Hematopoietic multipotent progenitor cell treated with erythropoietin and hydrocortisone succinate and interleukin-3 and kit ligand, for 15 days (in vitro differentiated cells): ENCODE results near the gene NFKBIZ.
"Not testable (repeated sequence)": the region's sequence is repeated elsewhere in the genome, so short reads cannot be mapped to it uniquely, and the experiment has no call there.

Experiments used
- DNase-seq: peaks from one replicate; pipeline ENCODE4 v3.0.0-alpha.2; 2015; ENCODE audit warnings: low spot score

Gene NFKBIZ

GRCh38 chr3:101851072-101851770, 1.9 kb downstream of the NFKBIZ start:
- no peak for DNase-seq

GRCh38 chr3:101851850-101852714, 2.8 kb downstream of the NFKBIZ start:
- no peak for DNase-seq

DNA sequence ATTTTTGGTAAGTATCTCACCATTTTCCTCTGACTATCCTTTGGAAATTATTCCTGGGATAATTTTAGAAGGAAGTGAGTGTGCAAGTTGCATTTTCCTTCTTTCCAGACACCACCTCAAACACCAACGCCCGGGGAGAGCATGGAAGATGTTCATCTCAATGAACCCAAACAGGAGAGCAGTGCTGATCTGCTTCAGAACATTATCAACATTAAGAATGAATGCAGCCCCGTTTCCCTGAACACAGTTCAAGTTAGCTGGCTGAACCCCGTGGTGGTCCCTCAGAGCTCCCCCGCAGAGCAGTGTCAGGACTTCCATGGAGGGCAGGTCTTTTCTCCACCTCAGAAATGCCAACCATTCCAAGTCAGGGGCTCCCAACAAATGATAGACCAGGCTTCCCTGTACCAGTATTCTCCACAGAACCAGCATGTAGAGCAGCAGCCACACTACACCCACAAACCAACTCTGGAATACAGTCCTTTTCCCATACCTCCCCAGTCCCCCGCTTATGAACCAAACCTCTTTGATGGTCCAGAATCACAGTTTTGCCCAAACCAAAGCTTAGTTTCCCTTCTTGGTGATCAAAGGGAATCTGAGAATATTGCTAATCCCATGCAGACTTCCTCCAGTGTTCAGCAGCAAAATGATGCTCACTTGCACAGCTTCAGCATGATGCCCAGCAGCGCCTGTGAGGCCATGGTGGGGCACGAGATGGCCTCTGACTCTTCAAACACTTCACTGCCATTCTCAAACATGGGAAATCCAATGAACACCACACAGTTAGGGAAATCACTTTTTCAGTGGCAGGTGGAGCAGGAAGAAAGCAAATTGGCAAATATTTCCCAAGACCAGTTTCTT, 3.9 kb downstream of the NFKBIZ start:
- DNase-seq: no peak

GRCh38 chr3:101853982-101854381, 4.7 kb downstream of the NFKBIZ start:
- DNase-seq: no peak

DNA sequence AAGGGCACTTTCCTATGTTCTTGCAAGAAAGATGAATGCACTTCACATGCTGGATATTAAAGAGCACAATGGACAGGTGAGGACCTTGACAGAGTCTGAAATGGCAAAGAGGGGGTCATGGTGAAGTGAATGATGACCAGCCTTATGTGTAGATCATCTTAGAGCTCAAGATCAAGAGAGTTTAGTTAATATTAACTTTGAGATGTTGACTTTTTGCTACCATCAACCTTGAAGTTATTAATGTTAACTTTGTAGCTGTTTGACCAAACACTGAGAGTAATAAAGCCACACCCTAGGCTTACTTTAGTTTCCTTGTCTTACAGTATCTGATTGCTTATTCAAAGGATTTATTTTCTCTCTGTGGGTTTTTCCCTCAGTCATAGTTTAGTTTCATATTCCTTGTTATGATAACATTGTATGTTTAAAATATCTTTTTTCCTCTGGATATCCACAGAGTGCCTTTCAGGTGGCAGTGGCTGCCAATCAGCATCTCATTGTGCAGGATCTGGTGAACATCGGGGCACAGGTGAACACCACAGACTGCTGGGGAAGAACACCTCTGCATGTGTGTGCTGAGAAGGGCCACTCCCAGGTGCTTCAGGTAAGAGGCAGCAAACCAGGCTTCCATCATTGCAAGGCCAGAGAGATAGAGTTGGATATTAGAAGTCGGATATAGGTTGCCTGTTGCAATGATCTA, 5.4 kb downstream of the NFKBIZ start:
- DNase-seq: no peak

DNA sequence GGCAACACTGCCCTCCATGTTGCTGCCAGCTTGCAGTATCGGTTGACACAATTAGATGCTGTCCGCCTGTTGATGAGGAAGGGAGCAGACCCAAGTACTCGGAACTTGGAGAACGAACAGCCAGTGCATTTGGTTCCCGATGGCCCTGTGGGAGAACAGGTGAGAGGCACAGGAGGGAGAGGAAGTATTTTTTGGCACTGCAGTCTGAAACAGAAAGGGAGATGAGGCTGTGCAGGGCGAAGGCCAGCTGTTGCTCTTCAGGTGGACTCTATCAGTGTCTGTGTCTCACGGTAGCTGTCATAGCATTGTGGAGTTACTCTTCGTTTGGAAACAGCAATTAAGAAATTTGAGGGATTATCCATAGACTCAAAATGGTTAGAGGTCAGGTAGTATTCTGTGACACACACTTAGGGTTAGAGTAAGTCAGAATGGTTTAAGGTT, 8.0 kb downstream of the NFKBIZ start:
- no peak for DNase-seq

- DNase-seq: no peak
Observed at GRCh38 chr3:101858464-101859030, 9.2 kb downstream of the NFKBIZ start.

GRCh38 chr3:101859882-101860448, 10.7 kb downstream of the NFKBIZ start:
- DNase-seq: no peak

- no peak for DNase-seq
Observed at GRCh38 chr3:101861212-101861788, 12.0 kb downstream of the NFKBIZ start.

GRCh38 chr3:101861789-101862415, 12.6 kb downstream of the NFKBIZ start:
- DNase-seq: no peak

GRCh38 chr3:101862416-101863165, 13.3 kb downstream of the NFKBIZ start:
- DNase-seq: no peak

DNA sequence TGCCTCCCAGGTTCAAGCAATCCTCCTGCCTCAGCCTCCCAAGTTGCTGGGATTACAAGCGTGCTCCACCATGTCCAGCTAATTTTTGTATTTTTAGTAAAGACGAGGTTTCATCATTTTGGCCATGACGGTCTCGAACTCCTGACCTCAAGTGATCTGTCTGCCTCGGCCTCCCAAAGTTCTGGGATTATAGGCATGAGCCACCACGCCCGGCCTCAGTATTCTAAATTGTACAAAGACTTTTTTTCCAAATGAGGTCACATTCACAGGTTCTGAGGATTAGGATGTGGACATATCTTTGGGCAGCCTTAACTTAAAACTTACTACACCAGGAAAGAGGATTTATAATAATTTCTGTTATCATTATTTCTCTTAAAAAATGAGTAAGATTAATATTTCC, 15.6 kb downstream of the NFKBIZ start:
- DNase-seq: not testable (repeated sequence)

DNA sequence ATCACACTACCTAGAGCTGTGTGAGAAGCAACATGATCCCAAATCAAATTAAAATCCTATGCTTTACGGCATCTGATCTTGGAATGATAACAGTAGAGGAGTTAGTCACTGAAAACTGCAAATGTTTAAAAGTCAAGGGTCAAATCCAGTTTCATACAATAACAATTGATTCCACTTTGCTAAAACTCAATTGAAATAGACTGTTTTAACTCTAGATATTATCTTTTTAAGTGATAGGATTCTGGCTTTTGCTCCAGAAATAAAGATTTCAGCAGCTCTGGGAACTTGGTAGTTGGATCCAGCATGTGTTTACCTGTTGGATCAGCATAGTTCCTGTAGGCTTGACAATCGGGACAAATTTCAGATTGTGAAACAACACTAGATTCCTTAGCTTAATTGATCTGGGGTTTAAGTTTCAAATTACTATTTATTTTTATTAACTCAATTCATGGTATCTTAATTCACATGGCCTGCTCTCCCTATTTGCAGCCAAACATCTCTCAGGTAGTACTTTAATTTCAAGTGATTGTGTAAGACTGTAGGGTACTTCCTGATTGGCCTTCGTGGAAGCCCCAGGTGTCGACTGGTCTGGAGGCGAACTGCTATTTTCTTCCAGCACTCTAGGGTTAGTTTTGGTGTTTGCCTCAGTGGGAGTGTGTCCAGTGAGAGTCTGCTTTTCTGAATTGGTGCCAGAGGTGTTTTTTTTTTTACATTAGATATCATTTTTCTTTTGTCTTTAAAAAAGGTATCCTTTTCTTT, 16.6 kb downstream of the NFKBIZ start:
- no peak for DNase-seq

GRCh38 chr3:101867511-101867910, 18.2 kb downstream of the NFKBIZ start:
- DNase-seq: no peak

DNA sequence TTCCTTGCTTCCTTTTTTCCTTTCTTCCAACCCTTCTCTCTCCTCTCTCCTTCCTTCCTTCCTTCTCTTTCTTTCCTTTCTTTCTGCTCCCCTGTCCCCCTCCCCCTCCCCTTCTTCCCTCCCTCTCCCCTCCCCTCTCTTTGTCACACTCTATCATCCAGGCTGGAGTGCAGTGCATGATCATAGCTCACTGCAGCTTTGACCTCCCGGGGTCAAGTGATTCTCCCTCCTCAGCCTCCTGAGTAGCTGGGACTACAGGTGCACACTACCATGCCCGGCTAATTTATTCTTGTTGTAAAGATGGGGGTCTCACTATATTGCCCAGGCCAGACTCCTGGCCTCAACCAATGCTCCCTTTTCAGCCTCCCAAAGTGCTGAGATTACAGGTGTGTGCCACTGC, 18.7 kb downstream of the NFKBIZ start:
- no peak for DNase-seq

- peak; percentile 16 for DNase-seq
Observed at GRCh38 chr3:101868534-101869464, 19.5 kb downstream of the NFKBIZ start.

DNA sequence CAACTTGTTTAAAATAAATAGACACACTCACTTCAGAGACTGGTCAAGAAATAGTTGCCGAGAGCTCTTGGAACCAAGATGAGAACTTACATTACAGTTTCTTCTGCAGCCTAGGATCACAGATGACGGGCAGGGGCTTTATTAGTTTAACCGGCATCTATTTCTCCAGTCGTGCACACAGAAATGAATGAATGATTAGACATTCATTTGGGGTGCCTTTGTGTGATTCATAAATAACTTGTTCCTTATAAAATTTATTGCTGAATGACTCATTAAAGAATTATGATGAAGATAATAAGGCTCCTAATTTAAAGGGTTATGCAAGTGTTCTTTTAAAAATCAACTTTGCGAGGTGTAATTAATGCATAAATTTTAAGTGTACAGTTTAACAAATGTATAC, 20.8 kb downstream of the NFKBIZ start:
- DNase-seq: no peak

DNA sequence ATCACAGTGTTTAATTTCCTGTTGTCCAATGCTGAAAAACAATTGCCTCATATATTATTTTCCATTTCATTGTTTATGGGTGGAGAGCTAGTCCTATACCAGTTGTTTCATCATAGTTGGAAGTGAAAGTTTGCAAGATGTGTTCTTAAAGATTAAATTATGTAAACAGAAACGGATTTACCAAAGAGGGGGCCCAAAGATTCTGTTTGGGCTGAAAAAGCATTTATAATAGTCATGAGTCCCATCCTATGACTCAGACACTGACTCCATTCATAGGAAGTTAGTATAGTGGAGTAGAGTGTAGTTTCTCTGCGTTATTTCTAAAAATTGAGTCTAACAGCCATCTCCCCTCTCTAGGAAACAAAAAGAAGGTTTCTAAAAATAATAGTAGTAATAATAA, 24.3 kb downstream of the NFKBIZ start:
- no peak for DNase-seq
